COLO668 (cell line): ENCODE measurements around the gene TIMM22.
"Not testable (repeated sequence)": the region's sequence is repeated elsewhere in the genome, so short reads cannot be mapped to it uniquely, and the experiment has no call there.

Experiments used
- DNase-seq: peaks from one replicate; lab custom pipeline; 2025; ENCODE audit not compliant: unreplicated experiment; lab: John Stamatoyannopoulos, UW

TIMM22 gene

DNA sequence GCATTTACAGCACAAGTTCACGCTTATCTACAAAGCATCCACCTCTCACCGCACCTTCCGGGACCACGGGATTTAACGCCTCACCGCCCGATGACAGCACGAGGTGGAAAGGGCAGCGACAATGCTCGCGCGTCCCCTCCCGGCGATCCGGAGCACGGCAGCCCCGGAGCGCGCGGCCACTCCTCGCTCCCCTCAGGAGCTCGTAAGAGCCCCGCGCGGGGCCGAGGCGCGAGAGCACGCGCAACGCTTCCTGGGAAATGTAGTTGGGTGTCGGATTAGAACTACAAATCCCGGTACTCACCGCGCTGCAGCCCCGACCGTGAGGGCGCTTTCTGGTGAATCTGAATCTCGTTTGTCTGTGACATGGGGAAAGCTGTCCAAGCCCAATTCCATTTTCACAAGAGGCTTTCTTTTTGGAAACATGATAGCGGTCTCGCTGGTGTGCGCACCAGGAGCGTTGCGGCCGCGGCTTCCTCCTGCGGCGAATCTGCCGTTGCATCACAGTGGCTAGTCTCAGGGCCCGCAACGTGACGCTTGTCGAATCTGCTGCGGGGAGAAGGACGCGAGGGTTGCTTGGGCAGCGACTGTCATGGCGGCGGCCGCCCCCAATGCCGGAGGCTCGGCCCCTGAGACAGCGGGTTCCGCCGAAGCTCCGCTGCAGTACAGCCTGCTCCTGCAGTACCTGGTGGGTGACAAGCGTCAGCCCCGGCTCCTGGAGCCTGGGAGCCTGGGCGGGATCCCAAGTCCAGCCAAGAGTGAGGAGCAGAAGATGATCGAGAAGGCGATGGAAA, at the start of gene TIMM22:
Gene TIMM22, plus strand, starts transcription at position 576 of the 791 bp plus-strand sequence. Its CDS starts 14 bp downstream, at position 590.
- DNase-seq, result peak; percentile 95

DNA sequence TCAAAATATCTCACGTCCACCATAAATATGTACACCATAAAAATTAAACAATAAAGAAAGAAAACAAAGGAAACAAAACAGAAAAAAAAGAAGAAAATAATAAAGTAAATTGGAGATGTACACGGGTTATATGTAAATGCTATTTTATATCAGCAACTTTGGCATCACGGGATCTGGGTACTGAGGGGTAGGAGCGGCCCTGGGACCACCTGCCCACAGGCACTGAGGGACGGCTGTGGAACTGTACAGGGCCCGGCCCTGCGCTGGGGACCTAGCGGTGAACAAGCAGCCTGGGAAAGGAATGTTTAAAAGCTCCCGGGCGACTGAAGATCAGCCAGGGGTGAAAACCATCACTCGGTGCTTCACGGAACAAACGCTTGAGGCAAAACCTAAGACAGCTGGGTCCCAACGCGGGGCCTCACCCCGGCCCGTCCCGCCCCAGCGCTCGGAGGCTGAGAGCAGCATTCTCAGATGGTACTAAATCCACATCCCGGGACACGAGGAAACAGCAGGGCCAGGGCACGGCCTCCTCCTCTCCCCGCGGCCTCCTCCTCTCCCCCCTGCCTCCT, 48.6 kb upstream of the TIMM22 start:
- DNase-seq, result no peak

DNA sequence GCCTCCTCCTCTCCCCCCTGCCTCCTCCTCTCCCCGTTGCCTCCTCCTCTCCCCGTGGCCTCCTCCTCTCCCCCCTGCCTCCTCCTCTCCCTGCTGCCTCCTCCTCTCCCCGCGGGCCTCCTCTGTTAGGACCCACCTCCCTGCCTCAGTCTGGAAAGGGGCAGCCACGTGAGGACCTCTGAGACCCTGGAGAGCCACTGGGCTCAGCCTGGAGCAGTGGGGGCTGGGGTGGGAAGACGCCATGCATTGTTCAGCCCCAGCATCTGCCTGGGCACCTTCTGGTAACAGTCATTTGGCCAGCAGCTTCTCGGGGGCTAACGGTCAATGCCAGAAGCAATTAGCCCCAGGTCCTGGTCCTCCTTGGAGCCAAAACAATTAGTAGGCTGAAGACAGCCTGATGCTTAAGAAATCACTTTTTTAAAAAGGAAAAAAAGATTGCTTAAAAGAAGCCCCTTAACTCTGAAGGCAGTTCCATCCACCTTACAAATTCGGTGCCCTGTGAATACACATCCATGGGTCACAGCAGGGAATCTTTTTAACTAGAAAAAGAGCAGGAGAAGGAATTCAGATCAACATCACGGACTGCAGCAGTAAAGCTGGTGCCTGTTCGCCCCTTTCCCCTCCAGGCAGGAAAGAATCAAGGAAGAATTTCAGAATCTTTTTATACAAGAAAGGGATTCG, 47.2 kb upstream of the TIMM22 start:
- DNase-seq, result no peak

DNA sequence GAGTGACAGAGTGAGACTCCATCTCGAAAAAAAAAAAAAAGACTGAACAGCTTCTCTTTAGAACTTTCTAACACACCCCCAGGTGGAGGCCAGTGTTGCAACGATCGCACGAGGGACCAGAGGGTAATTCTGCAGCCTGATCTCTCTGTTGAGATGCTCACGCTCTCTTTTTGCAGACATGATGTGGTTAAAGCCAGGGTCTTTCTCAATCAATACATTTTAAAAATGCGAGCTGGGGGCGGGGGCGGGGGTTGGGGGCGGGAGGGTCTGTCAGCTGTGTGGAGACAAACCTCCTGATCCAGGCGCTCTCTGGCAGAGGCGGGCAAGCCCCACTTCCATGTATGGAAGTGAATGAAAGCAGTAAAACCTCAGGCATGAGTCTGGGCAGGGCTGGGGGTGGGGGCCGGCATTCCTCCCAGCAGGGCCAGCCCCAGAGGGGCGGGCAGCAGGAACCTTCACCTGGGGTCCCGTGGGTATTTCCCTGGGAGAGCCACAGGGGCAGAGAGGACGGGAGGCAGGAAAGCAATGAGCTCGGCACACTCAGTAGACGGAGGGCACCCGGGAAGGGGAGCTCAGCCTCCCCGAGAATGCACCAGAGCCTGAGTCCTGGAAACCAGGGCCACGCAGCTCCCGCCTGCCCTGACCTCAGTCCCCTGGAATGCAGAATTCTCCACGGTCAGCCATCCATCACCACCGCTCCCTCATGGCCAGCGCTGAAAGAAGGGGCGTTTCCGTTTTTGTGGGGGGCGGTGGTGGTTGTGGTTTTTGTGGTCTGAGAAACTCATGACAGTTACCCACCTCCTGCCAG, 45.4 kb upstream of the TIMM22 start:
- DNase-seq, result no peak

DNA sequence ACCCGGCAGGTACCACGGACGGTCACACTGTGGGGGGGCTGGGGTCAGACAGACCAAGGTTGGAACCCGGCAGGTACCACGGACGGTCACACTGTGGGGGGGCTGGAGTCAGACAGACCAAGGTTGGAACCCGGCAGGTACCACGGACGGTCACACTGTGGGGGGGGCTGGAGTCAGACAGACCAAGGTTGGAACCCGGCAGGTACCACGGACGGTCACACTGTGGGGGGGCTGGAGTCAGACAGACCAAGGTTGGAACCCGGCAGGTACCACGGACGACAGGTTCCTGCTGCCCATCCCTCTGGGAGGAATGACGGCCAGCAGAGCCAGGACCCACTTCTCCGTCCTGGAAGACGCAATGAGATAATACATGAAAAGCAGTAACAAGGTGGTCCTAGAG, 44.3 kb upstream of the TIMM22 start:
- DNase-seq, result not testable (repeated sequence)

DNA sequence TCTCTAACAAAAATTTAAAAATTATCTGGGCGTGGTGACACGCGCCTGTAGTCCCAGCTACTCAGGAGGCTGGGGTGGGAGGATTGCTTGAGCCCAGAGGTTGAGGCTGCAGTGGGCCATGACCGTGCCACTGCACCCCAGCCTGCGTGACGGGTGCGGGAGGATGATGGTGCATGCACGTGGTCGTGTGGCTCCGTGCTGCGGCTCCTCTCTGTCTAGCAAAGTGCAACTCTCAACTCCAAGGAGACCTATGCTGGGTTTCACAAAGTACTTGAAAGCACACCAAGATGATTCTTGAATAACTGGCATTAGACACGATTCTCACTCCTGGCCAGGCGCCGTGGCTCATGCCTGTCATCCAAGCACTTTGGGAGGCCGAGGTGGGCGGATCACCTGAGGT, 43.2 kb upstream of the TIMM22 start:
- DNase-seq, result no peak

DNA sequence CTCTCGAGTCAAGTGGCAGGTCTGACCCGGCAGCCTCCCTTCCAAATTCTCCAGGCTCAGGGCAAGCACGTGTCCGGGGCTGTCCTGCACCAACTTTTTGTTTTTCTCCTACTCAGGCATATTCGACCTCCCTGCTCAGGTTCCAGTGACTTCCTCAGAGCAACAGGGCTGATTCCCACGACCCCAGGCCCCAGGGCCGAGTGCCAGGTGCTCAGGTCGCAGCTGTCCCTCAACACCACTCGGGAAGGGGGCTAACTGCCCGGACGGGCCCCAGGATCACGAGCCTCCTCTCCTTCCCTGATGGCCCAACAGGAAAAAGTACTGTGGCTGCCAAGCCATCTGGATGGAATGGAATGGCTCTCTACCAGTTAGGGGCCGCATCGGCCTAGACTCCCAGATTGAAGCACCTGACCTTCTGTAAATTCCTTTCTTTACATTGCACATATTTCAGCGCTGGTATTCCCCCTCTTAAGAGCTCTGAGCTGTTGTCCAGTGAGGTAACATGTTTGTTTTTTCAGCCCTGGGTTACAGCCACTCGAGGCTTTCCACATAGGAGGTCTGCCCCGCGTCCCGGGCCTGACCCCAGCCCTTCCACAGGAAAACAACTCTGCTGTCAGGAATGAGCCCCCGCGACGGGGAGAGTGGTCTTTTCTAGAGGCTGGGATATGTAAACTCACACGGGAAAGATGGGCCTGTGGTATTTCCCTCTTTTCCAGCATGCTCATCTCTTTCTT, 42.3 kb upstream of the TIMM22 start:
- DNase-seq, result no peak

DNA sequence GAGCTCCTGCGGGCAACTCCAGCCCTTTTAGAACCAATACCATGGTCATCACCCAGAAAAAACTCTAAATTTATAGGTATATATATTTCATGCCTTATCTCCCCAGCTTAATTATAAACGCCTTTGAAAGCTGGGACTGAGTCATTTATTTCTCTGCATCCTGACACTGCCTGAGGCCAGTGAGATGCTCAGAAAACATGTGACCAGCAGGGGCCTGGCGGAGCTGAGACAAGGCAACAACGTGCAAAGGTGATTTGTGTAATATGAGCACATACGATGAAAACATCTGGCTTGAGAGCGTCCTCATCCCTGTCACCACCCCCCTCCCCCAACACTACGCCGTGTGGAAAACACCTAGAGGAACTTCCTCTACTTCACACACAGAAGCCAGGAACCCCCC, 40.0 kb upstream of the TIMM22 start:
- peak; percentile 33 for DNase-seq

DNA sequence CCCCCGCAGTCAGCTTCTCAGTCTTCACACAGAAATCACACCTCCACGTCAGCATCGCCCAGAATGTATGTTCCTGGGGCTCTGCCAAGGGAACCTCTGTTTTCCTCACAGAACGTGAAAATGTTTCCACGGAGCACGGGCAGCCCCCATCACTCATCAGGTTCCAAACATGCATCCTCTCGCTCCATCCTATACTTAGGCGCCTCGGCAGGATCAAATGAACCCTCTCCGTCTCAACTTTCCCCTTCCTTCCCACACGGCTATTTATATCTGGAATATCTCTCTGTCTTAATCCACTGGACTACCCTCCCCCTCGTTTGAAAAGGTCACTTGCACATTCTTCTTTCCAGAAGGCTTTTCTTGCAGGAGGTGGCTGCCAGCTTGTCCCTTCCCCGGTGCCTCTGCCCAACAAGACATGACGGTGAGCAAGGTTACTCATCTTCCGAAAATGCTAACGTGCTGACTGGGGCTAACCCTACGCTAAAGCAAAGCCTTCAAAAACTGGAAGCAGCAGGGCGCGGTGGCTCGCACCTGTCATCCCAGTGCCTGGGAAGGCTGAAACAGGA, 39.0 kb upstream of the TIMM22 start:
- no peak for DNase-seq

DNA sequence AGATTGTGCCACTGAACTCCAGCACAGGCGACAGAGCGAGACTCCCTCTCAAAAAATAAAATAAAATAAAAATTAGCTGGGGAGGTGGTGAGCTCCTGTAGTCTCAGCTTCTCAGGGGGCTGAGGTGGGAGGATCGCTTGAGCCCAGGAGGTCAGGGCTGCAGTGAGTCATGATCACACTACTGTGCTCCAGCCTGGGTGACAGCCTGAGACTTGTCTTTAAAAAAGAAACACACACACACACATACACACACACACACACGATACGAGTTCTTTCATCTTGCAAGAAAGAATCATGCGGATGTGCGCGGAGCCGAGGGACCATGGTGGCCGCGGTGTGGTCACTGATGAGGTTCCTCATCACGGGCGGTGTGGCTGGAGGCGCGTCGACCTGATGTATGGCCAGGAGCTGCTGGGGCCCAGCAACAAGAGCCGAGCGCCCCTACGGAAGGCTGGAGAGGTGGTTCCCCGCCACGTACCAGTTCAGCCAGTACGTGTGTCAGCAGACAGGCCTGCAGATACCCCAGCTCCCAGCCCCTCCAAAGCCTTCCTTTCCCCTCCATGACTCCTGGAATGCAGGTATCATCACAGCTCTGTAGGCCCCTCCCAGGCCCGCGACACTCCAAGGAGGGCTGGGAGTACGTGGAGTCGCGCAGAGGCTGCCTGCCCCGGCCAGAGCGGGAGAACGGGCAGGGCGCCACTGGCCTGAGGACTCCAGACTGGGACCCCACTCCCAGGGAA, 38.0 kb upstream of the TIMM22 start:
- no peak for DNase-seq

DNA sequence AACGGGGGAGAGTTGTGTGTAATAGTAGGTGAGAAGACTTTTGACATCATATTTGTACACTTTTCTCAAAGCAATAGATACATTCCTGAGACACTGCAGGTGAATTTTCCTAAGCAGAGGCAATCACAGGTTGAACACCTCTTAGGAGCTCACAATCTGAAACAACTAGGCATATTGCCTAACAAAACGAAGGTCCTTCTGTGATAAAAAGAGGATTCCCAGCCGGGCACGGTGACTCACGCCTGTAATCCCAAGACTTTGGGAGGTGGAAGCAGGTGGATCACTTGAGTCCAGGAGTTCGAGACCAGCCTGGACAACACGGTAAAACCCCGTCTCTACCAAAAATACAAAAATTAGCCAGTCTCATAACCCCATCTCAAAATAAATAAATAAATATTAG, 34.8 kb upstream of the TIMM22 start:
- no peak for DNase-seq

DNA sequence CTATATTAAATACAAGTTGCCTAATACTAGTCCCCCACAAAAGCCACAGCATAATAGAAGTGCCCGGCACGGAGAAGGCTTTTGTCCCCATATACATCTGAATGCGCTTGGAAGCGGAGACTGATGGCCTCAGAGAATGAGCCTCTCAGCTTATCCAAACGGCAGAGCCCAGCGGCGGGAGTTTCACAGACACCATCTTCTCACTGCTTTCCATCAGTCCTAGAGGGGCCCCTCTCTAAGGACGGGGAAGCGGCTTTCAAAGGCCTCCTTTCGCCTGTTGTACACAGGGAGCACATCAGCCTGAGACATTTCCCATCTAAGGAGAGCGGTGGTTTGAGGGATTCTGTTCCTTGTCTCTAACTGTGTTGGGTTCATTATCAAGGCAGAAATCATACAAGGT, 34.3 kb upstream of the TIMM22 start:
- no peak for DNase-seq

DNA sequence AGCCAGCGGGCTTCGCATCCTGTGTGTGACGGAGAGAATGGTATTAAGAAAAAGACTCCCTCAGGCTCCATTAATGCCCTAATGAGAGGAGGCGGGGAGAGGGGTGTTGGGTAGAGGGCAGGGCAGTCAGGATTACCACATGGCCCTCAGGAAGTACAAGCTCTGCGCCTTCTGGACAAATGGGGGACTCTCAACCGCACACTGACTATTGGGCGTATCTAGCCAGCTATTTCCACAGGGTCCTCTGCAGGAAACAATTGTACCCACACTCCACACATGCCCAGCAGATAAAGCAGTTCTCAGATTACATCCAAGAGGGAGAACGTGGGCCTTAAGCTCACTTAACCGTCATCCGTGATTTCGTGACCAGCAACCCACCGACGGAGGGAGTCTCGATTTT, 32.1 kb upstream of the TIMM22 start:
- no peak for DNase-seq

DNA sequence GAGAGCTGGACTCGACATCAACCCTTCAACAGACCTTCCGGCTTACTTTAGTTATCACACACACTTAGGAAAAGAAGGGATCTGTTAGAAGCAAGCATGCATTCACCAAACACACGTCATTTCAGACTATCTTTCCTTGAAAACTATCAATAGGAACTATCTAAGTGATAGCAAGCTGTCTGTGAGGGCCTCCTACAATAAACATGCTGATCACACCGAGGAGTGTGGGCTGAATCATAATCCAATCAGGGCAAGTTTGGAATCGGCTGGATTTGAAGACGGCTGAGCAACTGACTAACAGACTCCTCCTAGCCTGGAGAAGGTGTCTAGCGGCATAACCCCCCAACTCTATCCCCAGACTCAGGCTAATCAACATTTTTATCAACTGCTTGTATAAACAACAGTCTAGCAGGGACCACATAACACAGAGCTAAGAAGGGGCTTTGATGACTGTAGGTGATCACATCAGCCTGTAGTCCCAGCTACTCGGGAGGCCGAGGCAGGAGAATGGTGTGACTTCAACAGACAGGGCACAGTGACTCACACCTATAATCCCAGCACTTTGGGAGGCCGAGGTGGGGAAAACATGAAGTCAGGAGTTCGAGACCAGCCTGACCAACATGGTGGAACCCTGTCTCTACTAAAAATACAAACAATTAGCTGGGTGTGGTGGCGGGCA, 31.5 kb upstream of the TIMM22 start:
- no peak for DNase-seq

DNA sequence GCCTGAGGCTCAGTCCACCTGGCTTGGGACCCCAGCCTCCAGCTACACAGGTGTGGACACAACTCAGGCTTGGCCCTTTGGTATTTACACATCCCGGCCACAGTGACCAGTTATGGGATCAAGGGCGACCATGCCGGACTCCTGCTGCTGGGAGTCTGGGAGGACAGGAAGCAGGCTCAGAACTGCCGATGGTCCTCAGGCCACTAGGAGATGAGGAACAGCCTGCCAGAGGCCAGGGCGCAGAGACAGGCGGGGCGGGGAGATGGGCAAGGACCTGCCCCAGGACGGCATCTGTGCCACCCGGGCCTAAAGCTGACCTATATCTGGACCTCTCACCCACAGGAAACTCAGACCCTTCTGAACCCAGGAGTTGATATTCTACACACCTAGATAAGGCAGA, 29.8 kb upstream of the TIMM22 start:
- DNase-seq, result no peak

DNA sequence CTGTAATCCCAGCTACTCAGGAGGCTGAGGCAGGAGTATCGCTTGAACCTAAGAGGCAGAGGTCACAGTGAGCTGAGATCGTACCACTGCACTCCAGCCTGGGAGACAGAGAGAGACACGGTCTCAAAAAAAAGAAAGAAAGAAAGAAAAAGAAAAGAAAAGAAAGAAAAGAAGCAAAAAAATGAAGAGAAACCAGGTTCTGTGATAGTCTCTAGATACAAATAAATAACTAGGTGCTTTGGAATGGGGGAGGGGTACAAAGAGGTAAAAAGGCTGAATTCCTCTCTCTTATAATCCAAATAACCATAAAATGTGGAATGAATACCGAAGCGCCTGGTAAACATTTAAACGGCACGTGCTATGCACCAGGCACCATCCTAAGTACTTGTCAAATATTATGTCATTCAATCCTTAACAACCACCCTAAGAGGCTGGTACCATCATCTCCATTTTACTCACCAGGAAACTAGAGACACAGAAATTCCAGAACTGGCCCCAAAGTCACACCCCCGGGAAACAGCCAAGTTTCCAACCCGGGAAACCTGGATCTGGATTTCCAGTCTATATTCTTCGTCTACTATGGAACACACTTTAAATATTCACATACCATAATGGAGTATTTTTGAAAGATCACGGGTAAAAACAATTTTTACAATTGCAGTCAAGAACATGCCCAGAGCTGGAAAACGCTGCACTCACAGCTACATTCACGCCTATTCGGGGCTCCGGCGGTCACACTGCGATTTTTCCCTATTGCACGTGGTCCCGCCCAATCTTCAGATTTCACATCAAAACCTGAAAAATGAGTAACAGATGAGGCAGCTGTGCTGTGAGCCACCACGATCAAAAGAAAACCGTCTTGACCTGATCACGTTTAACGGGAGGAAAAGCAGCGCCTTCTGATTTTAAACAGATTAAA, 27.9 kb upstream of the TIMM22 start:
- DNase-seq, result no peak

DNA sequence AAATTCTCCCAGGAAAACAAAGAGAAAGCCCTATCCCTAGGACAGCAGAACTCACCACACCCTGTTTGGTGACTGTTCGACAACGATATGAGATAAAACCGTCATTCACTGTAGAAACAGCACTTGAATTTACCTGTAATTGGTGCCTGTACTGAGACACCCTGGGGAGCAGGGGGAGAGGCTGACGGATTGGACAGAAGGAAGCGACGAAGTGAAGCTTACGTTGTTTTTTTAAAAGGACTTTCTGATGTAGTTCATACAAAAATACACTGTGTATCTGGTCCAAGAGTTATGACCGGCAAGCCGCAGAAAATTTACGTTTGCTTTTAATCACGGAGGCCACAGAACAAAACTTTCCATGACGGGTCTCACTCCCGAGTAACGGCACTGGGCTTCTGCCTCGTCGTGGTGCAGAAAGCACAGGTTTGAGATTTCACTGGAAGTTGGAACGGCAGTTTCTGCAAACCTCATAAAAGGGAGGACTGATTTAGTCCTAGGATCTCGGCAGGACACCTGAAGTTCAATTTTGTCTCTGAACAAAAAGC, 27.0 kb upstream of the TIMM22 start:
- DNase-seq, result no peak

DNA sequence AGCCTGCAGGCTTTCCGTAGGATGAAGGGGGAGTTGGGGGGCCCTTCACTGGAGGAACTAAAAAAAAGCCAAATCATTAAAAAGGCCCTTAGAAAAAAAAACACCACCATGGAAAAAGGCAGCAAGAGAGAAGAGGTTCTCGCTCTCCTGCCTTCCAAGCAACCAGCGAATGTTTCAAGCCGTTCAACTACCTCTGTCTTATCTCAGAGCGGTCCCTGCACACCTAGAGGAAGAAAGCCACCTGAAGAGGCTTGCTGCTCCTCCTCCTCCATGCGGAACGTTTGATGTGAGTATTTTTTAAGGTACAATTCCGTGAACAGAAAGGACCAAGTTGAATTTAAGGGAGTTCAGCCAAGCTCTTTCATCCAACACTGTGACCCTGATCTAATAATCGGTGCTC, 26.6 kb upstream of the TIMM22 start:
- DNase-seq, result no peak
